NOMO-1 (cell line): ENCODE data around the gene CYLD.

Experiments used
- DNase-seq, 2 experiments: peaks; one replicate each; lab custom pipeline; 2025; ENCODE audit not compliant: unreplicated experiment in 2 of 2; lab: John Stamatoyannopoulos, UW

Gene CYLD

GRCh38 chr16:50741781-50742575 is at the start of gene CYLD:
Gene CYLD (plus strand): TSS chr16:50742086. CDS start chr16:50749699, 7,613 bp downstream.
- peak; percentile 99 for DNase-seq

DNA sequence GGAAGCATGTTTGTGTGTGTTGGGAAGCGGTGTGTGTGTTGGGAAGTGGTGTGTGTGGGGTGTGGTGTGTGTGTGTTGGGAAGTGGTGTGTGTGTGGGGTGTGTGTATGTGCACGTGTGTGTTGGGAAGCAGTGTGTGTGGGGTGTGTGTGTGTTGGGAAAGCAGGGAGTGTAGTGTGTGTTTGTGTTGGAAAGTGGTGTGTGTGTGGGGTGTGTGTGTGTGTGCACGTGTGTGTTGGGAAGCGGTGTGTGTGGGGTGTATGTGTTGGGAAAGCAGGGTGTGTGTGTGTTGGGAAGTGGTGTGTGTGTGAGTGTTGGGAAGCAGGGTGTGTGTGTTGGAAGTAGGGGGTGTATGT is 49.3 kb upstream of the CYLD start:
- DNase-seq, result no peak

DNA sequence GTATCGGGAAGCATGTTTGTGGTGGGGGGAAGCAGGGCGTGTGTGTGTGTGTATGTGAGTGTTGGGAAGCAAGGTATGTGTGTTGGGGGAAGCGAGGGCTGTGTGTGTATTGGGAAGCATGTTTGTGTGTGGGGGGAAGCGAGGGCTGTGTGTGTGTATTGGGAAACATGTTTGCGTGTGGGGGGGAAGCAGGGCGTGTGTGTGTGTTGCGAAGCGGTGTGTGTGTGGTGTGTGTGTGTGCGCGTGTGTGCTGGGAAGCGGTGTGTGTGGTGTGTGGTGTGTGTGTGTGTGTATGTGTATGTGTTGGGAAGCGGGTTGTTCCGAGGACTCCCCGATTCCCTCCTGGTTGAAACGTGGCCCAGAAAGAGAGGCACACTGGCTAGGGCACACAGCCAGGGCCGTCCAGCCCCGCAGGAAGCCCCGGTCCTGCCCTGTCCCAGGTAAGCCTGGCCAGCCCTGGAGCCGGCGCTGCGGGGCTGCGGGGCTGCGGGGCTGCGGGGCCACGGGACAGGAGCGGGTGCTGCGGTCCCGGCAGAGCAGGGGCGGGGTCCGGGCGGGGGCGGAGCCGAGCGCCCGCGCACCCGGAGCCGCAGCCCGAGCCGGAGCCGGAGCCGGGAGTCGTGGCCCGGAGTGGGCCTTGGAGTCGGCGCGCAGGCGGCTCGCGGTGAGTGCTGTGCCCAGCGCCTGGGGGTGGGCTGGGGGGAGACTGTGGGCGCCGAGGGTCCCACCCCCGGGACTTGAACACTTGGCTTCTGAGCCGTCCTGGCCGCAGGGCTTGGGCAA is 48.7 kb upstream of the CYLD start, which contains the start of gene NOD2:
Gene NOD2, plus strand, starts transcription at position 608 of the 783 bp plus-strand sequence. CDS start 5,890 bp downstream, outside the sequence.
- DNase-seq, result no peak

GRCh38 chr16:50694206-50694605 is 47.7 kb upstream of the CYLD start:
- DNase-seq, result no peak

GRCh38 chr16:50695017-50696000 is 46.6 kb upstream of the CYLD start:
- peak; percentile 65 to 73 for DNase-seq

DNA sequence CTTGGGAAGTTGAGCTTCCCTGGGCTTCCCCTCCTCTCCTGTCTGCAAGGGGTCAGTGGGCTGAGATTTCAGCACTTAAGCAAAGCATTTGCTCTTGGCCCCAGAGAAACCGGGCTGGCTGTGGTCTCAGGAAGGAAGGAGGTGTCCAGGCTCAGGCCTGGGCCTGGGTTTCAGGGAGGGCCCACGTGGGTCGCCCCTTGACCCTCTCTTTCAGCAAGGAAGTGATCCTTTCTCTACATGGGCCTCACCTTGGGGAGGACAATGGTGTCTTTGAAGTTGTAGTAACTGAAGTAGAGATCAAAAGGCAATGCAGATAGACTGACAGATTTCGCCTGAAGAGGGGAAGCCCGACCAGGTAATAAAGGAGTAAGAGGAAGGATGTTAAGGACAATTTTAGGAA is 45.8 kb upstream of the CYLD start:
- DNase-seq, result no peak

DNA sequence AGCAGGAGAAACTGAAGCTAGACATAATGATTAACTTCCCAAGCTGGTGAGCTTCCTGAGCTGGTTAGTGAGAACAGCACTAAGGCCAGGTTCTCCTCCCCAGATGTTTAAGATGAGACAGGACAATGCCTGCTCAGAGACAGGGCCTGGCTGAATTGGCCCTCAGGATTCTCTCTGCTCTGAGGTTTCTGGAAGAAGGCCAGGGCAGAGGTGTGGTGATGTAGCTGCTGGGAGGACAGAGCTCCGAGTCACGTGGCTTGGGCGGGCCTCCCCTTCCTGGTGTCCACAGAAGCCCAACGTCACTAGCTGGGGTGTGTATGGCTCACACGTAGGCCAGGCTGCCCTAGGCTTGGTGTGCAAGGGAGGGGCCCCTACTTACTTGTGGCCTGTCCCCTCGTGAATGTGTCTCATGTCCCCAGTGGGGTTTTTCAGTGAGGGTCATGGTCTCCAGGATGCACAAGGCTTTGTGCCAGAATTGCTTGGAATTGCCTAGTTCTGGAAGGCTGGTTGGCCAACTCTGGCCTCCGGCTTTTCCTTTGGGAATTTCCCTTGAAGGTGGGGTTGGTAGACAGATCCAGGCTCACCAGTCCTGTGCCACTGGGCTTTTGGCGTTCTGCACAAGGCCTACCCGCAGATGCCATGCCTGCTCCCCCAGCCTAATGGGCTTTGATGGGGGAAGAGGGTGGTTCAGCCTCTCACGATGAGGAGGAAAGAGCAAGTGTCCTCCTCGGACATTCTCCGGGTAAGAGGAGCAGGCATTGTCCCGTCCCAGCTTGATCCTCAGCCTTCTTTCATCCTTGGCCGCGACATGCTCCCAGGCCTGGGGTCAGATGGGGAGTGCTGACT is 45.1 kb upstream of the CYLD start:
- peak; percentile 41 to 71 for DNase-seq

DNA sequence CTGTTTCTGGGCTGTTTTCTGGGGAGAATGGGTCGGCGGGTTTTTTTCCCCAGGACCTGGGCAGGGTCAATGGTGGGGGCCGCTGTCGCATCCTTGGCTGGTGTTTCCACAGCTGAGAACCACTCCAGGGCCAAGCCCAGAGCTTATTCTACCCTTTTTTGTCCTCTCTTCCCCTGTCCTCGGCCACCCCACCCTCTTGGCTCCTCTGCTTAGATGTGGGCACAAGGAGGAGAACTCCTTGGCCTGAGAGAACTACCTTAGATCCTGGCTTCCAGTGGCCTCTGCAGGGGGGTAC is 44.5 kb upstream of the CYLD start:
- DNase-seq, result no peak

- no peak for DNase-seq
Observed at GRCh38 chr16:50697881-50698767, 43.8 kb upstream of the CYLD start.

DNA sequence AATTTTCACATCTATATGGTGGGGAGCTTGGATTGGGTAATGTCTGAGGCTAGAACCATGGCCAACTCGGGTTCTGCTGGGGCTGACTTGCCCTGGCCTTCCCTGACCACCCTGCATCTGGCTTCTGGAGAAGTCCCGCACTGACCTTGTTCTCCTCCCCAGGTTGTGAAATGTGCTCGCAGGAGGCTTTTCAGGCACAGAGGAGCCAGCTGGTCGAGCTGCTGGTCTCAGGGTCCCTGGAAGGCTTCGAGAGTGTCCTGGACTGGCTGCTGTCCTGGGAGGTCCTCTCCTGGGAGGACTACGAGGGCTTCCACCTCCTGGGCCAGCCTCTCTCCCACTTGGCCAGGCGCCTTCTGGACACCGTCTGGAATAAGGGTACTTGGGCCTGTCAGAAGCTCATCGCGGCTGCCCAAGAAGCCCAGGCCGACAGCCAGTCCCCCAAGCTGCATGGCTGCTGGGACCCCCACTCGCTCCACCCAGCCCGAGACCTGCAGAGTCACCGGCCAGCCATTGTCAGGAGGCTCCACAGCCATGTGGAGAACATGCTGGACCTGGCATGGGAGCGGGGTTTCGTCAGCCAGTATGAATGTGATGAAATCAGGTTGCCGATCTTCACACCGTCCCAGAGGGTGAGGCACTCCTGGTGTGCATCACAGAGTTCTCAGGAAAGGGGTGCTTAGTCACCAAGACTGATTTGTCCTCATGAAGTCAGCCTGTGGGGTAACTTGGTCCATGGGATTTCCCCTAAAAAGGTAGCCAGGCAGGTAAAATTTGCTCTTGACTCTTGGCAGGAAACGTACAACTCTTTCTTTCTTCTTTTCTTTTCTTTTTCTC is 42.3 kb upstream of the CYLD start:
- DNase-seq, result peak in 1 of 2 experiments; percentile 12

- peak; percentile 32 to 56 for DNase-seq
Observed at GRCh38 chr16:50702725-50703124, 39.2 kb upstream of the CYLD start.

DNA sequence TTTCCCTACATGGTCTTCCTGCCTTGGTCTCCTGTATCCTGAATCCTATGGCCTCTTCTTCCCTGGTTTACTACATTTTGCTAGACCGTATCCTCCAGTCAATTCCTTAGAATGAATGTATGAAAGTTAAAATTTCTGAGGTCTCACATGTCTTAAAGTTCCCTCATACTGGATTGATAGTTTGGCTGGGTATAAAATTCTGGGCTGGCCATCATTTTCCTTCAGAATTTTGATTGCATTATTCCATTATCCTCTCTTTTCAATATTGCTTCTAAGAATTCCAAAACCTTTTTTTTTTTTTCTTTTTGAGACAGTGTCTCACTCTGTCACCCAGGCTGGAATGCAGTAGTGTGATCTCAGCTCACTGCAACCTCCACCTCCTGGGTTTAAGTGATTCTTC is 37.6 kb upstream of the CYLD start:
- DNase-seq, result no peak

DNA sequence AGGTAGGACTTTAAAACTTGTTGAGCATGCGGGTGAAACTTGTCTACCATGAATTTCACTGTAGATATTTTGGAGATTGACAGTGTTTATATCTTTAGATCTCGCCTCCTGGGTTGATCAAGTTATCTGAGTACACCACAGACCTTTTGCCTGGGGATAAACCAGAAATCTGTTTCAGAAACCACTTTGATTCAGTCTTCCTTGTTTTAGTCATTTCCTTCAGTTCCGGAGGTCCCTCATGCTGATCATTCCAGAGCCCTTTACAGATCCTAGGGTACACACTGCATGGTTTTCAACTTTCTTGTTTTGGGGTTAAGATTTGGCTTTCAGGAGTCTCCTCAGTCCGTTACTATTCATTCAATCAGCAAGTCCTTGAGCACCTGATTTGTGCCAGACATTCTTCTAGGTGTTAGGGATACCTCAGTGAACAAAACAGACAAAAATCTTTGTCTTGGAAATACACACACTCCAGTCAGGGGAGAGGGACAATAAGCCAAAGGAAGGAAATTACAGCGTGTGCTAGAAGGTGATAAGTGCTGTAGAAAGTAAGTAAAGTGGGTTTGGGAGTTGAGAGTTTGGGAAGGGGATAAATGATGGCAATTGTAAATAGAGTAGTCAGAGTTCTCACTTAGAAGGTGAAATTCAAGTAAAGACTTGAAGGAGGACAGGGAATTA is 36.3 kb upstream of the CYLD start:
- DNase-seq, result no peak

DNA sequence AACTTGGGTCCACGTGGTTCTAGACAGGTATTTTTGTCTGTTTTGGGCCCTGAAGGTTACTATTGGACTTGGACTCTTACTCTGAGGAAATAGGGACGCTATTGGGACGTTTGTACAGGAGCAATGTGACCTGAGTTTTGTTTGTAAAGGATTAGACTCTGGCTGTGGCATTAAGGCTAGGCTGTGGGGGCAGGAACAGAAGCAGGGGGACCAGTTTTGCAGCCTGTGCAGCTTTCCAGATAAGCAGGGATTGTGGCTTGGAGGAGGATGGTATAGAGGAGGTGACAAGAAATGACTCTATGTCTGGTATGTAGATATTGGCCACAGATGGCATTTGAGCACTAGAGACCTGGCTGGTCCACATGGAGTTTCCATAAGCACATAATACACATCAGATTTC is 35.6 kb upstream of the CYLD start:
- DNase-seq, result no peak

DNA sequence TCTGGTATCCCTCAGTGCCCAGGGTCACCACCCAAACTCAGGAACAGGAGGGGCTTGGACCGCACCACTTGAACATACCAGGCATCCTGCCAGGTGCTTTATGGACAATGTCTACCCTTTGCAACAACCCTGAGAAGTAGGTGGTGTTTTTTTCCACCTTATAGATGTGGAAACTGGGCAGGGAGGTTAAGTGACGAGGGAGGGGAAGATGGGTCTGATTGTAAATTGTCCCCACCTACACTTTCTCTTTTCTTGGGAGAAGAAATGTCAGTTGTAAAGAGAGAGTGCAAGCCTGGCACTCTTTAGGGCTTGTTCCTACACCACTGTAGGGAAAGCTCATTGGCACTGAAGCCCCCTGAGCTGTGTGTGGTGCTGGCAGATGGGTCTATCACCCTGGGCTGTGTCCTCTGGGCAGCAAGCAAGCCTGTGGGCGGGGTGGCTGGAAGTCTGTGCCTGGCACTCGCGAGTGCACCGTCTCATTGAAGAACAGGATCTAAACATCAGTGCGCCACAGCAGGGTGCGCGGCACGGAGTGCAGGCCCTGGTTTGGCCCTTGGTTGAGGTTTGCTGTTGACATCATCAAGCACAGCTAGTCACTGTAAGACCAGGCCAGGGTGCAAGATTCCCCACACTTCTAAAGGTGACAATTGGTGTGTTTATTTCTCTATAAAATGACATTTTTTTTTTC is 33.4 kb upstream of the CYLD start:
- no peak for DNase-seq

GRCh38 chr16:50709061-50709684 is 32.7 kb upstream of the CYLD start:
- DNase-seq, result peak; percentile 63 to 69

DNA sequence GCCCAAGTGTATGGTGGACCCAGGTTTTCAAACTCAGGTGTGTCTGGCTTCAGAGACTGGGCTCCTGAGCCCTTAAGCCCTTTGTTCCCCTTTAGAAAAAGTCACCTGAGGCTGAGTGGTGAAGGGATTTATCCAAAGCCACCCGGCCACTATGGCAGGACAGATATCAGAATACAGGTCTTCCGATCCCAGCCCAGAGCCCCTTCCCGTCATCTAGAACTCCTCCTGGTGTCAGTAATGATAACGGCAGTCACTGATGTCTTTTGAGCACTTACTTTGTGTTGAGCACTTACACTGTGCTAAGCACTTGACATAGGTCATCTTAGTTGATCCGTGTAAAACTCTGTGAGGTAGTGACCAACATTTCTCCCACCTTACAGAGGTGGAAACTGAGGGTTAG is 31.9 kb upstream of the CYLD start:
- no peak for DNase-seq
